NCI-H1048 (cell line): Measurements from ENCODE around the gene IMP3.

Experiments used
- DNase-seq: peaks from one replicate; lab custom pipeline; 2025; lab: John Stamatoyannopoulos, UW

Gene IMP3

GRCh38 chr15:75620841-75621391 is 19.1 kb downstream of the IMP3 start:
- DNase-seq = no peak

- no peak for DNase-seq
Measured at GRCh38 chr15:75620058-75620820, 19.8 kb downstream of the IMP3 start.

- DNase-seq = no peak
Measured at GRCh38 chr15:75616766-75617165, 23.3 kb downstream of the IMP3 start.

GRCh38 chr15:75606711-75607699 is 33.0 kb downstream of the IMP3 start:
- no peak for DNase-seq

- DNase-seq = no peak
Measured at GRCh38 chr15:75606026-75606425, 34.0 kb downstream of the IMP3 start.

- DNase-seq = no peak
Measured at GRCh38 chr15:75599401-75599800, 40.6 kb downstream of the IMP3 start.

GRCh38 chr15:75598361-75598760 is 41.7 kb downstream of the IMP3 start:
- no peak for DNase-seq

GRCh38 chr15:75597667-75598341 is 42.2 kb downstream of the IMP3 start:
- DNase-seq = no peak

- DNase-seq = no peak
Measured at GRCh38 chr15:75596703-75597345, 43.2 kb downstream of the IMP3 start.

- no peak for DNase-seq
Measured at GRCh38 chr15:75594276-75594675, 45.7 kb downstream of the IMP3 start.

- no peak for DNase-seq
Measured at GRCh38 chr15:75591655-75592364, 48.2 kb downstream of the IMP3 start.

GRCh38 chr15:75590239-75590638 is 49.8 kb downstream of the IMP3 start:
- DNase-seq = no peak
